ENCODE measurements around the gene SVOP. TPM values are rescaled to one million over a fixed set of nuclear protein-coding genes. Genes with fewer than 3 reads are reported as not detected.

SVOP gene
- total and polyA plus RNA-seq, 2 of the 4 experiments (the other 2 are of a cell fraction) = not detected

DNA sequence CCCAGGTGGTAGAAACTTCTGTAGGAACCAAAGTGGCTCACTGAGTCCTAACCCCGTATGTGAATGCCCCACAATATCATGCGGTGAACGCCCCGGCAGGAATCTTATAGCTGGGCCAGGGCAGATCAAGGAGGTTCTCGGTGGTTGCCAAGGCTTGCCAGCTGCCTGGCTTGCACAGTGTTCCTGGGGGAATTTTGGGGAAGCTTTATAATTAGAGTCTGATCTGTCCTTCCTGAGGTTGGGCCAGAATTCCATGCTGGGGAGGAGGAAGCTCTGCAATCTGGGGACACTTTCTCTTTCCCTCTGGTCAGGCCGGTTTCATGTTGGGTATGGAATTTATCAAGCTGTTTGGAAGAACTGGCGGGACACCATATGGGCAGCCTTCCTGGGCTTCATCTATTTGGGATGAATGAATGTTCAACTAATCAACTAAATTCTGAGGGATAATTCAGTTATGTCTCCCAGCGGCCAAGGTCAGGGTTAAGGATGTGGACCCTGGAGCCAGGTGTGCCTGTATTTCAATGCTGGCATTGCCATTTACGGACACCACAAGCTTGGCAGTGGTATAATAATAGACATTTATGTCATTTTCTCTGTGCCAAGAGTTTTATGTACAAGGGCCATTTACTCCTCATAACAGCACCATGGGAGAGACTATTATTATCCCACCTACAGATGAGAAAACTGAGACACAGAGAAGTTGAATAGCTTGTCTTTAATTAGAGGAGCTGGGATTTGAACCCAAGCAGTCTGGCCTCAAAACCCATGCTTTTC lies 54.3 kb downstream of the SVOP start:
- no peak overlapping the region for H2AK5ac ChIP-seq (ENCODE audit: low read depth, low read length)
- no peaks in the 10 kb centered on the region for H3K79me1 ChIP-seq (ENCODE audit: low read depth in 1 of 2, low read length in 2 of 2)
- H2BK120ac ChIP-seq (ENCODE audit: low read depth, low read length) = no peak overlapping the region
- H2AFZ ChIP-seq (replicated peaks; ENCODE audit: low read length, poor library complexity) = no peak overlapping the region
- intact Hi-C loops (cut with micrococcal nuclease) = no loop called here
- H3K18ac ChIP-seq (ENCODE audit: low read depth, low read length) = no peak overlapping the region
- no peak overlapping the region for H3K23ac ChIP-seq (ENCODE audit: low read depth, low read length)
- H2BK20ac ChIP-seq (ENCODE audit: low read depth, low read length) = no peak overlapping the region
- H2AK9ac ChIP-seq (replicated peaks; ENCODE audit: low read depth, low read length, poor library complexity) = no peak overlapping the region
- H4K5ac ChIP-seq (ENCODE audit: low read depth, low read length) = no peak overlapping the region
- H3K56ac ChIP-seq (ENCODE audit: extremely low read depth, insufficient read depth, low read length) = no peak overlapping the region
- dilution Hi-C loops (cut with HindIII; ENCODE audit: low sequenced_read_pairs, unreplicated experiment) = no loop called here
- BruUV-seq (replicated peaks) = no TSS peak
- H3K4me2 ChIP-seq (ENCODE audit: low read depth, low read length) = no peak overlapping the region
- no peaks in the 10 kb centered on the region for H3K9me1 ChIP-seq (ENCODE audit: insufficient read depth, low read length)
- H3K27me3 ChIP-seq (ENCODE audit: control insufficient read depth, insufficient read depth, low read length) = peaks cover 4% of the 10 kb centered on the region; the same call in 1 of the 2 replicates
- H3K36me3 ChIP-seq (ENCODE audit: control insufficient read depth, insufficient read depth, low read length) = no peaks in the 10 kb centered on the region
- H4K20me1 ChIP-seq (ENCODE audit: insufficient read depth, low read length) = no peaks in the 10 kb centered on the region
- ATAC-seq (ENCODE audit: low read depth) = no peak
- no peak overlapping the region for H4K8ac ChIP-seq (ENCODE audit: low read depth in 2 of 2, low read length in 2 of 2)
- no peak overlapping the region for H3K27ac ChIP-seq (ENCODE audit: insufficient read depth, low read length)
- in situ Hi-C loops (cut with MboI; ENCODE audit: low sequenced_read_pairs) = no loop called here
- DNase-seq = no peak
- H2BK15ac ChIP-seq (ENCODE audit: low read depth, low read length) = no peak overlapping the region
- no peaks in the 10 kb centered on the region for H3K4me1 ChIP-seq (ENCODE audit: control insufficient read depth, insufficient read depth, low read length)
- no peak overlapping the region for H2BK5ac ChIP-seq (ENCODE audit: low read depth, low read length, poor library complexity, severe bottlenecking)
- POLR2A ChIA-PET (ENCODE audit: unreplicated experiment) = no interaction called here
- CTCF ChIA-PET = no interaction called here
- 92% methylated on average over 2 of the region's 9 CpGs; no CpG with 5 or more reads in 1 of the 2 experiments for WGBS, 2 experiments (ENCODE audit: extremely low coverage in 2 of 2, insufficient read length in 1 of 2)
- H4K91ac ChIP-seq (ENCODE audit: insufficient read depth, low read depth, low read length) = no peak overlapping the region
- no peaks in the 10 kb centered on the region for H3K9me3 ChIP-seq (ENCODE audit: control insufficient read depth, insufficient read depth, low read length)
- no peak overlapping the region for H3K14ac ChIP-seq (replicated peaks; ENCODE audit: low read depth, low read length)
- no peak for TF ChIP-seq CEBPB (IDR thresholded peaks at IDR 0.05; ENCODE audit: low read depth, low read length)
- TF ChIP-seq NFE2L2 (IDR thresholded peaks at IDR 0.05; ENCODE audit: low read depth, low read length) = 0 out of 2 replicates have a peak, but pooled peaks have one; percentile 10
- no peak overlapping the region for H3K9ac ChIP-seq (ENCODE audit: low read depth, low read length)
- no peak overlapping the region for H3K4me3 ChIP-seq (ENCODE audit: insufficient read depth, low read depth, low read length)
- no peak overlapping the region for H3K4ac ChIP-seq (ENCODE audit: low read depth, low read length)
